SIG-M5 treated with dmso at 0.1 percent for 504 hours (cell line): ENCODE results near the gene RARB.

Experiments used
- DNase-seq: peaks from one replicate; lab custom pipeline; 2025; ENCODE audit not compliant: unreplicated experiment; lab: John Stamatoyannopoulos, UW

The RARB gene

GRCh38 chr3:25573386-25574171, 145.5 kb downstream of the RARB start:
- no peak for DNase-seq

DNA sequence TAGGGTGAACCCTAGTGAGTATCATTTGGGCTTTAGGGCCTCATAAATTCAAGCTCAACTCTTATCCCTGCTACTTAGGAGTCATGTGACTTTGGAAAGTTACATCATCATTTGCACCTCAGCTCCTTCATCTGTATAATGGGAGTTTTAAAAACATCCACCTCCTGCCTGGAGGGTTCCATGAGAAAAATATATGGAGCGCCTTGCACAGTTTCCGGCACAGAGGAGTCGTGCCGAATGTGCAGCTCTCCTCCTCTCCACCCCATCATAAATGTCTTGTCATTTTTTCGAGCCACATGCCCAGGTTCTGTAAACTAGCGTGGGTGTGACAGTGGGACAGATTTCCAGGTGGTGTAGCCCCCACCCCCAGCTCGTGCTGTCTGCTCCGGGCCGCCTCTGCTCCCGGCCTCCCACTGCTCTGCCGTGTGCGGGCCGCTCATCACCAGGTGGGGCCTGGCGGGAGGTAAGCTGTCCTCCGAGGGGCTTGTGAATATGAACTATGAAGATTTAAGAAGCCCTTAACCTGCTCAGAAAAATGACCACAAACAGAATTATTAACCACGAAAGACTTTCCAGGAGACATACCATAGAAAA, 146.2 kb downstream of the RARB start:
- DNase-seq: no peak

DNA sequence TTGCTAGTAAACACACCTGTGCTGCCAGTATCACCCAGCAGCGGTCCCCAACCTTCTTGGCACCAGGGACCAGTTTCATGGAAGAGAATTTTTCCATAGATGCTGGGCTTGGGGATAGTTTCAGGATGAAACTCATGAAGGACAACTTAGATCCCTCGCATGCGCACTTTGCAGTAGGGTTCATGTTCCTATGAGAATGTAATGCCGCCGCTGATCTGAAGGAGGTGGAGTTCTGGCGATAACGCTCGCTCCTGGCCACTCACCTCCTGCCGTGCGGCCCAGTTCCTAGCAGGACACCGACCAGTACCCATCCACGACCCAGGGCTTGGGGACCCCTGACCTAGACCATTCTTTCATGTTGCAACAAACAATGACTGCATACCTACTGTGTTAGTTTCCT, 146.9 kb downstream of the RARB start:
- no peak for DNase-seq

DNA sequence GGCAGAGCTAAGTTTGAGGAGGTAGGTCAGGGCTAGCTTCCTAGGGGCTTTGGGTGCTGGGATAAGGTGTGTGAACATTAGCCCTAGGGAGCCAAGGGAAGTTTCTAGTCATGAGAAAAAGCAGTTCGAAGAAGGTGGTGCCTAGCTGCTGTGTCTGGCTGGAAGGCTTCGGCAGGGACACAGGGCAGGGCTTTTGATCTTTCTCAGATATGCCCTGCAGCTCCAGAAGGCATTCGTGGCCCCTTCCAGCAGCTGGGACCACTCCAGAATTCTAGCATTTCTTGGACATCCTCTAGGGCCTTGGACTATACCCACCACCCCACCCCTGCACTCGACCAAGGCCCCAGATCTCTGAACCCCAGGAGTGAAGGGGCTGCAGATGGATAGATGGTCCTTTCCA, 148.1 kb downstream of the RARB start:
- DNase-seq: no peak

DNA sequence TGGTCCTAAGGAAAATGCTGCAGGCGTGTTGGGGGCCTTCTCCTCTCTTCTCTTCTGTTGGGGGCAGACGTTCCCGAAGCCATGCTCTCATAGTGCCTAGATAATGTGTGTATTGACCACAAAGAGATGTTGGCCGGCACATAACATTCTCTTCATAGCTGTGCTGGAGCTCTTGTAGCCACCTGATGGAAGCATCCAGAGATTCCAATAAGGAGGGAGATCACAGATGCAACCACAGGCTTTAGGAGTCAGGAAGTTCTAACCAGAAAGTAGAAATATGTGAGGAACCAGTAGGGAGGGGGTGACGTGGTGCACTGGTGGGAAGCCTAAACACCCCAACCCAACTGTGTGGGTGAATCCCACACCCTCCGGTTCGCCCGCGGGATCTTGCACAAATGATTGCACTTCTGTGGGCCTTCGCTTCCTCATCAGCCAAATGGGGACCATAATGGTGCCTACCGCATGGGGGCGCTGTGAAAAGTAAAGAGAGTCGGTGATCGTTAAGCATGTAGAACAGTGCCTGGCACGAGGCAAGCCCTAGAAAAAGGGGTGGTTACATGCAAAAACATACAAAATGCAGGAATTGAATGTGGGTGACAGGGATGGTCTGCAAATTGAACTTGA, 148.9 kb downstream of the RARB start:
- no peak for DNase-seq

GRCh38 chr3:25578059-25578458, 150.0 kb downstream of the RARB start:
- DNase-seq: no peak

DNA sequence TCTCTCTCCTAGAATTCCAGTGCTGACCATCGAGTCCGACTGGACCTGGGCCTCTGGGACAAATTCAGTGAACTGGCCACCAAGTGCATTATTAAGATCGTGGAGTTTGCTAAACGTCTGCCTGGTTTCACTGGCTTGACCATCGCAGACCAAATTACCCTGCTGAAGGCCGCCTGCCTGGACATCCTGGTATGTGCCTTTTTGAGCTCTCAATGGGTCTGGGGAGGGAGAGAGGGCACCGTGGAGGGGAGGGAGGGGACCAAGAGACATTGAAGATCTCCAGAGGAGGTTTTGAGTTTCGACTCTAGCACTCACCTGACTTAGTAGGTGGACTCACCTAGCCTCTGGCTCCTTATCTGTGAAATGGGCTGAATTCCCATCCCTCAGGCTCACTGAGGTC, 152.5 kb downstream of the RARB start:
- DNase-seq: no peak

GRCh38 chr3:25581335-25581734, 153.3 kb downstream of the RARB start:
- DNase-seq: no peak

- no peak for DNase-seq
Measured at GRCh38 chr3:25581823-25582222, 153.8 kb downstream of the RARB start.

GRCh38 chr3:25582242-25582641, 154.2 kb downstream of the RARB start:
- DNase-seq: peak; percentile 47

GRCh38 chr3:25583343-25583742, 155.3 kb downstream of the RARB start:
- DNase-seq: no peak

DNA sequence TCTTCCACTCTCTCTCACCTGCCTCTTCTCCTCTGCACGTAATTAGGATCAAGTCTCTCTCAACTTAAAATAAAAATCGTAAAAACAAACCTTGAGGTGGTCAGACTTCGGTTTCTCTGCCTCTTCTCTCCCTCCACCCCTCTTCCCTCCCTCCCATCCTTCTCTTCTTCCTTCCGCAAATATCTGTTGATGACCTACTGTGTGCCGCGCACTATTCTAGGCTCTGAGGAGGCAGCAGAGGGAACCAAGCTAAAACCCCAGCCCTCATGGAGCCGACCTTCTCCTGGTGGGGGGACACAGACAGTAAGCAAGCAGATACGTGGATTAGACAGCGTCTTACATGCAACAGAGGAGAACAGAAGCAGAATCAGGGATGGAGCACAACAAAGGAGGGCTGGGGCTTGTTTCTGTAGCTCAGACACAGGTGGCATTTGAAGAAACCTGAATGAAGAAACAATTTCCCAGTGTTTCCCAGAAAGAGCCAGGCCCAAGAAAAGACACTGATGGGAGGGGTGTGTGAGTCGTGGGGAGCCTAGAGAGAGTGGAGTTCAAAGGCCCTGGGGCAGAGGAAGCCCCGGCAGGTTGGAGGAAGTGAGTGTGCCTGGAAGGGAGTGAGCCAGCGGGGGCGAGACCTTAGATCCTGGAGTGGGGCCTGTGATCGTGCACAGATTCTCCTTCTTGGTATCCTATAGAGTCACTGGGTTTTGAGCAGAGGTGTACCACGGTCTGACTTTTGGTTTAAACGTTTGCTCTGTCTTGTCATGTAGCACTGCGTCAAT, 156.1 kb downstream of the RARB start:
- DNase-seq: no peak

DNA sequence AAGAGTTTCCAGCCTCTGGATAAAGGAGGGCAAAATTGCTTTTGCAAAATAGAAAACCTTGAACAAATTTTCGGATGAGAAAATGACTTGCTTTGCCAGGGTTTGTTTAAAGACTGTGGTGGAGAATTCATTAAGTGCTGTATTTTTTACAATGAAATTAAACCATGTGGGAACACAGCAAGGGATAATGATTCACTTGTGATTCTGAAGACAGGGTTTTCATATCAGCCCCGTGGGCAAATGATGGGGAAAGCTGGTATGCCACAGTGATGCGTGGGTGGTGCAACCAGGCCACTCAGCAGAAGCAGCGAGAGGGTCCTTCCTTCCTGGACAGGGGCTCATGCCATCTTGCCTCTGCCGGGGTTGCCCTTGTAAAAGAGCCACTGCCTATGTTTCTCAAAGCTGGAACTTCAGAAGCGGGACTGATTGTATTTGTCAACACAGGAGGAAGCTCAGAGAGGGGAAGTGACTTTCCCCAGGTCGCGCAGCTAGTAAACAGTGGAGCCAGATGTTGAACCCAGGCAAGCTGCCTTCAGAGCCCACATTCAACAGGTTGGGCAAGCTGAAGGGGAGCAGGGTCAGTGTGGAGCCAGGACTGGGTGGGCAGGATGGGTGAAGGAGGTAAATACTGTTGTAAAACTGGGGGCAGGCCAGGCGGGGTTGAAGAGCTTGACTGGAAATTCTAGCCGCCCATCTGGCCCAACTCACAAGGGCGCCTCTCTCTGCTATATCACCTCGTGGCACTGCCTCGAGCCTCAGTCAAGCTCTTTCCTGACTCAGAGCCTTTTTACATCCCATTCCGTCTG, 157.5 kb downstream of the RARB start:
- no peak for DNase-seq

GRCh38 chr3:25586167-25586505, 158.1 kb downstream of the RARB start:
- DNase-seq: no peak

GRCh38 chr3:25586553-25586952, 158.5 kb downstream of the RARB start:
- no peak for DNase-seq

DNA sequence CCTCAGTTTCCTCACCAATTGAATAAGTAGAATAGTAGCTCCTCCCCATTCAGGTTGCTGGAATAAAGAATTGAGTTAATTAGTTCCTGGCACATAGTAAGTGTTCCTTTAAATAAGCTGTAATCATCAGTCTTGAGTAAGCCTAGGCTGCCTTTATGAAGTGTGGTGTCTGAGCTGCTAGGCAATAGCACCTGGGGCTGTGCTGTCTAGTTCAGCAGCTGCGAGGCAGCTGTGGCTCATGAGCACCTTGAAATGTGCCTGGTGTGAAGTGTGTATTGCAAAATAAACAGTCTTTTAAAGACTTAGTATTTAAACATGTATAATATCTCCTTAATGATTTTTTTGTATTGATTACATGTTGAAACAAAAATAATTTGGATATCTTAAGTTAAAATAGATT, 159.0 kb downstream of the RARB start:
- no peak for DNase-seq

DNA sequence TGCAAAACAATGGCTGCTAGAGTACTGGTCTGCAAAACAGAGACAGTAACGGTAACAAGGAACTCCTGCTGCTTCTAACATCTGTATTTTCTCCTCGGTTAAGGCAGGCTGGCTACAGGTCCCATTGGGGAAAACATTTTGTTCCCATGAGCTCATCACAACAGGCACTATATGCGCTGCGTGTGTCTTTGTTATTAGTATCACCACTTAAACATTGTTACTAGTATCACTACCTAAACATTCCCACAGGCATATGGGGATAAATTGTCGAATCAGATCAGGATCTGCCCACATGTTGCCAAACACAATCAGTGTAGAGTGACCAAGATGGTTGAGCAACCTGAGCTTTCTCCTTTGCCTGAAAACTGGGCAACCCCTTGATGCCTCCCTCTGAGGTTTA, 159.5 kb downstream of the RARB start:
- DNase-seq: no peak

DNA sequence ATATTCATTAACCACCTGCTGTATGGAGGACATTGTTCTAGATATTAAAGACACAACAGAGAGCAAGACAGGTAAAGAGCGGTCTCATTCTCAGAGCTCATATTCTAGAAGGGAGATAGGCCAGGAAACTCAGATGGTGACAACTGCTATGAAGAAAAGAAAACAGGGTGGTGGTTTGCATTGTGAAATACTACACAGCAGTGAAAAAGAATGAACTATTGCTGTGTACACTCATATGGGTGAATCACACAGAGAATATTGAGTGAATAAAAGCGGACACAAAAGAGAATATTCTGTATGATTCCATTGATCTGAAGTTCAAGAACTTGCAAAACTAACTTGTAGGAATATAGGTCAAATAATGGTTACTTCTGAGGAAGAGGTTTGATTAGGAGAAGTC, 159.9 kb downstream of the RARB start:
- no peak for DNase-seq

DNA sequence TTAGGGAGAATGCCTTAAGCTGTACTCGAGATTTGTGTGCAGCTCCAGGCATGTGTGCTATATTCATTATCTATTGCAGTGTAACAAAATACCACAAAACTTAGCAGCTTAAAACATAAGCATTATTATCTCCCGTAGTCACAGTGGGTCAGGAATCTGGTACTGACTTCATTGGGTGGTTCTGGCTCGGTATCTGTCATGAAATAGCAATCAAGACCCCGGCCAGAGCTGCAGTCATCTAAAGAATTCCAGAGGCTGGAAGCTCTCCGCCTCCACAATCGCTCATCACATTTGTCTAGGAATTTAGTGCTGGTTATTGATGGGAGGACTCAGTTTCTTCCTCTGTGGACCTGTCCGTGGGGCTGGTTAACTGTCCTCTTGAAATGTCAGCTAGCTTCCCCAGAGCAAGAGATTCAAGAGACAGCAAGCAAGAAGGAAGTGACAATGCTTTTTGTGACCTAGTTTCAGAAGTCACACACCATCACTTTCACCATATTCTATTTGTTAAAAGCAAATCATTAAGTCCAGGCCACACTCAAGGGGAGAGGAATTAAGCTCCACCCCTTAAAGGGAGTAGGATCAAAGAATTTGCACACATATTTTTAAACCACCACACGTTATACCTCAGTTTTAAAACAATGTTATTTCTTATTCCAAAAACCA, 160.5 kb downstream of the RARB start:
- DNase-seq: no peak

- DNase-seq: no peak
Measured at GRCh38 chr3:25589104-25589782, 161.2 kb downstream of the RARB start.
